HG02678 (cell line): ENCODE data around the gene MCM3.

ENCODE experiments used
- ATAC-seq: cut with Tn5 transposase; IDR thresholded peaks from one replicate; pipeline ENCODE4 v1.9.1; 2021; ENCODE audit warnings: mild to moderate bottlenecking, moderate library complexity; ENCODE audit not compliant: unreplicated experiment

The MCM3 gene

DNA sequence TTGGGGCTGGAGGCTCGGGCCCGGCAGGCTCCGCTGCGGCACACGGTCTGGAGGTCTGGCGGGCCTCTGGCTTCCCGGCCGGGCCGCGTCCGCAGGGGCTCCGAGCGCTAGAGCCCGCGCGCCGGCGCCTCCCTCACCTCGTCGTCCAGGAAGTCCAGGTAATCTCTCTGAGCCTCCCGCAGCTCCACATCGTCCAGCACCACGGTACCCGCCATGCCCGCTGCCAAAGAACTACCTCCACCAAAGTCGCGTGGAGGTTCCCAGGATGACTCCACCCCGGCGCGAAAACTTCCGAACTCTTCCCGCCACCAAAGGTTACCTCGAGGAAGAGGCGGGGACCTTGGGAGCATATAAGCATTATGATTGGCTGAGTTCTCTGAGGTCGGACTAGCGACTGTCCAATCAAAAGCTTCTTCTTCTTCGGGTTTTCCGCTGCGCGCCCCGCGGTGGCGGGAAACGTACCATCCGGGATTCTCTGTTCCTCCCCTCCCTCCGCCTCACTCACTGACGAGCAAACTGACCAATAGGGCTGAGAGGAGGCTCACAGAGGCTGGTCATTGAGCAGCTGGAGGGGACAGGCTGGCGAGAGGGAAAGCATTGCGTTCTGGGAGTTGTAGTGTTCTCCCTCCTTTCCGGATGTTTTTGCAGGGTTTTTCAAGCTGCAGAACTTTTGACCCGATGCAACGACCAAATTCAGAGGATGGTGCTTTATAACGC lies at the start of gene MCM3:
MCM3 (minus strand) TSS at position 283 of the 717 bp plus-strand sequence; CDS start at position 215, 68 bp downstream.
- peak; percentile 97 for ATAC-seq

DNA sequence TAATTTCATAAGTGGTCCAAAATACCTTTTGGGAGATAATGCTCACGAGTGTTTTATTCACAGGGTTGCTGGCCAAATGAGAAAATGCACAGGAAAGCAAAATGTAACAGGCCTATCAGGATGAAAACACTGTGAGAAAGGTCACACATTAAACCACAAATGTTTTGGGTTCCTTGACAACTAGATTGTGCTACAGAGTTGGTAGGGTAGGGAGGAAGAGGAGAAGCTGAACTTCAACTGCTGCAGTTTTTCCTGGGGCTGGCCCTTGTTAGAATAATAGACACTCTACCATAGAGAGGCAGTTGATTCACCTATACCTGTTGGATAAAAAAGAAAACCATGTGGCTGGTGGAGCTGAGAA lies 49.3 kb upstream of the MCM3 start:
- no peak for ATAC-seq

DNA sequence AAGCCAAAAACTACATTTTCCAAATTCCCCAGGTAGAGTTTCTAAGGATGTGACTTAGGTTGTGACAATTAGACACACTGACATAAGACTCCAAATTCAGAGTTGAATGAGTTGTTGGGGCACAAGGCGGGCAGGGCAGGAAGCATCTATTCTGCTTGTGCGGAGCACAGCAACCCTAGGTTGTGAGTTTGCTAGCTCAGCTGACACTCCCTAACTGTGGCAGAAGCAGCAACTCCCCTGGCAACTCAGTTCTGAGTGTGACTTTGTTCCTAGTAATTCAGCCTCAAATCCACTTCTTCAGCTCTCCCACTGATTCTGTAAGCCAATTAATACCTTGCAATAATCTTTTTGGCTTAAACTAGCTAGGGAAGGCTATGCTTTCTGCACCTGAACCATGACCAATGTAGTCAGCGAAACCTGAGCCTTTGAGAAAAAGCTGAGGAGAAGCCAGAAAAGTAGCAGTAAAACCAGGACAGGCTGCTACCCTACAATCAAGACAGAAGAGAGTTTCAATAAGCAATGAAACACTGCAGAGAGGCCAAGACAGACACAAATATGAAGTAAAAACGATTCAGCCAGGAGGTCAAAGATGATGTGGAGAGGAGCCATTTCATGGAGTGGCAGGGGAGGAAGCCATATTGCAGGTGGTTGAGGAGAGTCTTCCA lies 47.4 kb upstream of the MCM3 start:
- no peak for ATAC-seq

DNA sequence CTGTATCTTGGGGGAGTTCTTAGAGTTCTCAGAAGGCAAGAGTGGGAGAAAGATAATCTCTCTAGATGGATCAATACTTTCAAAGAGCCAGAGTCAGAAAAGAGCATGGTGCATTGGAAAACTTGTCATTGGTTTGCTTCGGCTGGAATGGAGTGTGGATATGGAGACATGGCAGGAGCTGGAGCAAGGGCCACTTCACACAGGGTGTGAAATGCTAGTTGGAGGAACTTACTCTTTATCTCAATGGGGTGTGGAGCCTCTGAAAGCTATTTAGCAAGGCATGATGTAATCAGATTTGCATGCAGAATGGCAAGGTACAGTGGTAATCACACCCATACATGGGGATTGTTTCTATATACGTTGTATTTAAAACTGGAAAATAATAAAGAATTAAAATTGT lies 45.9 kb upstream of the MCM3 start:
- no peak for ATAC-seq

DNA sequence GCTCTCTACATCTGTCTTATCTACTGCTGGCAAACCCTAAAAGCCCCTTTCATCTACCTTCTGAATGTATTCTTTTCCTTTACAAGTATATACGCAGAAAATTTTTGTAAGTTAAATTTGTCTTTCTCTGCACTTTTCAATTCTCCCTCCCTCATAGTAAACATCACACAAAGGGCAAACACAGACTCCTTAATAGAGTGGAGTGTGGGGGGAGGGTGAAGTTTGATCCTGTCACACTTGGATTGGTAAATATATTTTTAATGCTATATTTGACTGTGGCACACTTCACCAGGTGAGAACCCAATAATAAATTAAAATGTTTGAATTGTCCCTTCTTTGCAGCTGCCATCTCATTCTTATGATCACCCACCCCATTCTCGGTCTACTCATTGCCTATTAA lies 44.2 kb upstream of the MCM3 start:
- ATAC-seq = no peak

DNA sequence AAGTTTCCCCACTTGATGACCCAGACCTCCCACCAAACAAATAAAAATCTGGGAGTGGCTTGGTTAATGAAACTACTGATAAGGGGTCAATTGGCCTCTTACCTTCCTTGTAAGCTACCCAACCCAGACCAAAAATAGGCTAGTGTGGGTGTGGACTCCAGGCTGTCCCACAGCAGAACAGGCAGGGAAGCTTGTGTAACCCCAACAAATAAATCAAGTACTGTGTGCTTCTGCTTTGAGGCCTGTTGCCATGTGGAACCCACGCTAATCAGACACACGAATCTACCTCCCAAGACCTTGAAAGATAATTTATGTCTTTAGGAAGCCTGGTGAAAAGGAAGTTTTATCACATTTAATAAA lies 43.7 kb upstream of the MCM3 start:
- no peak for ATAC-seq

DNA sequence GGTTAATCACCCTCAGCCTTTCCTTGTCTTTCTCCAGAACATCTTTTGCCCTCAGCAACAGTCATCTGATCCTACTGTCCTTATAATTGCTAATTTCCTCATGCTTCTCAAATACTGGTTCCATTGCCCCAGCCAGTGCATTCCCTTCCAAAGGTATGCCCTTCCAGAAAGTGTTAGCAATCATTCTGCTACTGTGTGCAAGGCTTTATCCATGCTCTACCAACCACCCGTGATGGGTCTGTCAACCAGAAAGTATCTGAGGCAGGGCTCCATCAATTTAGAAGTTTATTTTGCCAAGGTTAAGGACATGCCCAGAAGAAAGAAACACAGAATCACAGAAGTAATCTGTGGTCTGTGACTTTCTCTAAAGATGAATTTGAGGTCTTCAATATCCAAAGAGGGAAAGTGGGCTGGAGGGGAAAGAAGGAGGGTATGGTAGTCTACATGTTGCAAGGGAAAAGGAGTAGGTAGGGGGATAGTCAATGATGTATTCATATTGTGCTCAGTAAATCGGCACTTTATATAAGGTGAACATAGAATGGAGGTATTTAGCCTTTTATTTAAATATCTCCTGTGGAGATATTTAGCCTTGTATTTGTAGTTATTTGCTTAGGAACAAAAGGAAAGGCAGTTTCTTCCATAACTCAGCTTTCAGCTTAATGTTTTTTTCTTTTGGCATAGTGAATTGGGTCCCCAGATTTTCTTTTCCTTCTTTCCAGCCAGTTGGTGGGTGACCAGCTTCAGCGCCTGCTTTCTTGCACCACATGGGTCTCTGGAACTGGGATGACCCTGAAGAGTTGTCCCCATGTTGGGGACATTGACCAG lies 42.2 kb upstream of the MCM3 start:
- no peak for ATAC-seq

DNA sequence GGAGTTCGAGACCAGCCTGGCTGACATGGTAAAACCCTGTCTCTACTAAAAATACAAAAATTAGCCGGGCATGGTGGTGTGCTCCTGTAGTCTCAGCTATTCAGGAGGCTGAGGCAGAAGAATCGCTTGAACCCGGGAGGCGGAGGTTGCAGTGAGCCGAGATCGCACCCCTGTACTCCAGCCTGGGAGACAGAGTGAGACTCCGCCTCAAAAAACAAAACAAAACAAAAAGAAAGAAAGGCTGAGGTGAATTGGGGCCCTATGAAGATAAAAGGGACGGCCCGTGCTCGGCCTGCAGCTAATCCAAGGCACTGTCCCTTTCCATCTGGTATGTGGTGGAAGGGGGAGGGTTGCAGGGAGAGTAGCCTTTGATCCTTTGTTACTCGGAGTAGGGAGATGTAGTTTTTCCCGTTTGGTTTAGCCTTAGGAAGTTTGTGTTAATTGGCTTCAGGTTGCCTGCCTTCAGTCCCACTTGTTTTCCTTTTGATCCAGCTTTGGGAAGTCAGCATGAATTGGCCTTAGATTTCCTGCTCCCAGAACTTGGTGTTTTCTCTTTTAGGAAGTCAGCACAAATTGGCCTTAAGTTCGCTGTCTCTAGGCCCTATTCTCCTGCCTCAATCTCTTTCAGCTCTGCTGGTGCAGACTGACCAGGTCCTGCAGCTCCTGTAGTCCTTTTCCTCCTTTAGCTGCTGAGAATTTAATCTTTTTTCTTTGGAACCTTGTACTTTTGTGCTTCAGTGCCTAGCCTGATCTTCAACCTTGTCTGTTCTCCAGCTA lies 41.3 kb upstream of the MCM3 start:
- ATAC-seq = no peak

DNA sequence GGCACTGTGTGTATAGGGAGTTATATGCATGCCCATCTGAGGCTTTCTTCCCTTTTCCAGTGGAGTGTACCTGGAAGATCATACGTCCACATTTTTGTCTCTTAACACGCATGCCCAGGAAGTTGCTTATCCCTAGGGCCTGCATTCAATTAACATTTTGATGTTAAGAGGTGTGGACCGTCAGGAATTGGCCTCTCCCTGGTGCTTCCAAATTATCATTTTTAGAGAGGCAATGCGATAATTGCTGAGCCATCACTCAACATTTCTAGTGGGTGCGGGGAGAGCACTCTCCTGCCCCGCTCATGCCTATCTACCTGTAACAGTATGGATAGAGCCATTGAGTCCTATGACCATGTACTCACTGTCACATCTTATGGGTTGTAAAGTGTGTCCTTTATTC lies 39.6 kb upstream of the MCM3 start:
- no peak for ATAC-seq

DNA sequence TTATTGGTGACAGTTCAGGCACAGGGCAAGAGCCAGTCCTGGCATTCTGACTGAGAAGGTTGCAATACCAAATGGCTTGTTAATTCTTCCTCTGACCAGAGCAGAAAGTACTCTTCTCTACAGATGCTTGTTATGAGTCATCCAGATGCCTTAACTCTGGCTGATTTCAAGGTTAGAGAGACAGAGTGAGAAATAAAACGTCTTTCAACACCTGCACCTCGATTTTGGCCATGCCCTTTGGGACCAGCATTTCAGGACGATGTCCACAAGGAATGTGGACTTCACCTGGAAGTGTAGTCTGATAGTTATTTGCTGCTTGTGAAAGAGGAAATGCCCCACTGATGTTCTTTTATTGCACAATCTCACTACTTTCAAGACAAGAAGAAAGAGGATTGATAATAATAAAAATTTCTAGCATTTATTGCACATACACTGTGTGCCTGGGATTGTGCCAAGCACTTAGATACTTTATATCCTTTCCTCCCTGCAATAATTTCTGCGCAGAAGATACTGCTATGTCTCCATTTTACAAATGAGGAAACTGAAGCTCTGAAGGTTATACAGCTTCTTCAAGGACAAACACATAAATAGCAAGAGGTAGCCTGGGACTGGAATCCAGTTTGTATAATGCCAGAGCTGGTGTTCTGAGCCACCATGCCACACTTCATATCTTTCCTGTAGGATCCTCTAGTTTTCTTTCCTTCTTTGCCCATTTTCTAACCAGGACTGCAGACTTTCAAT lies 33.5 kb upstream of the MCM3 start:
- peak; percentile 99 for ATAC-seq

DNA sequence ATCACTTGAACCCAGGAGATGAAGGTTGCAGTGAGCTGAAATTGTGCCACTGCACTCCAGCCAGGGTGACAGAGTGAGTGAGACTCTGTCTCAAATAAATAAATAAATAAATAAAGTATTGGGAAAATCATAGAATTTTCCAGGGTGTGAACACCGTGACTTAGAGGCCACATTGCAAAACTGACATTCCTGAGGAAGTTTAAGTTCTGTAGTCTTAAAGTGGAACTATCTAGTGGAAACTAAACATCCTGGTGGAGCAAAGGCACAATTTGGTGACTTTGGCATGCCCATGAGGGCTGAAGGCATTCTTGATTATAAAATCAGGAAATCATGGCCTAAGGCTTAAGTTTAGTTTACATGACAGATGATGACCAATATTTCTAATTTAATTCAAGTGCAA lies 32.7 kb upstream of the MCM3 start:
- ATAC-seq = no peak

DNA sequence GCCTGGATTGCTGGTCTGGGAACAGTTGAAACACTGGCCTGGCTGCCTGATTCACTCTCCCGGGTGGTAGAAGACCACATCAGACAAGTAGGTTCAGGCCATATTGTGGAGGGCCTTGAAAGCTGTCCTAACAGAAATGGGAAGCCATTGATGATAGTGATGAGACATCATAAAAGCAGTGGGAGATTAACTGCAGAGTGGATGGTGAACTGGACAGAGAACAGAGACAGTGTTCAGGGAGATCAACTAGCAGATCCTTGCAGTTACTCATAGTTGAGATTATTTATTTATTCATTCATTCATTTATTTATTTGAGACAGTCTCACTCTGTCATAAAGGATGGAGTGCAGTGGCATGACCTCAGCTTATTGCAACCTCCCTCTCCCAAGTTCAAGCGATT lies 30.2 kb upstream of the MCM3 start:
- no peak for ATAC-seq

DNA sequence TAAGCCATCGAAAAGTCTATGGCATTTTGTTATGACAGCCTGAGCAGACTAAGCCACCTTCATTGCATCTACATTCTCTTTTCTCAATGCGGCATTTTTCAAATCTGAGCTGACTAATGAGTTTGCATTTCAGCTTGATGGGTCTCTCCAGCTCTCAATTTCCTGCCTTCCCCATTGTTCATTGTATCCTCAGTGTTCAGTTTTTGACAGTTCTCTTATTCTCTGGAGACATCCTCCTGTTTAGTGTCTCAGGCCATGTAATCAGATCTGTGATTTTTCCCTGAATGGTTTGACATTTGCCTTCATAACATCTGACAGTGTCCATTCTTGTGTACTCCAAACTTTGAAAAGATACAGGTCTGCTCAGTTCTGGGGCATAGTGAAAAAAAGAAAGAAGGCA lies 27.9 kb upstream of the MCM3 start:
- no peak for ATAC-seq

DNA sequence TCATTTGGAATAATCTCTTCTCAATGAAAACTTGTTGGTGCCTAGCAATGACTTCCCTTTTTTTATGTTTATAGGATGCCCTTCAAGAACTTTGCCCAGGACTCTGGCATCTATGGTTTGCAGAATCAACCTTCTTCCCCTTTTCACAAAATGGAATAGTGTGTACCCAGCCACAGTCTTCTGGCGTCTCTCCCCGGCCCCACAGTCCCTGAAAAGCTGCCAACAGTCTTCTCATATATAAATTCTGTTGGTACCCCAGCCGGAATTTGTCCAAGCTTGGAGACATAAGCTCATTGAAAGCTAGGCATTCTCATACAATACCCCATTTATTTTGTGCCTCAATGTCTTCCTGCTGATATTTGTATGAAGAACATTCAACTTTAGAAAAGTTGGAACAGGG lies 26.4 kb upstream of the MCM3 start:
- no peak for ATAC-seq

DNA sequence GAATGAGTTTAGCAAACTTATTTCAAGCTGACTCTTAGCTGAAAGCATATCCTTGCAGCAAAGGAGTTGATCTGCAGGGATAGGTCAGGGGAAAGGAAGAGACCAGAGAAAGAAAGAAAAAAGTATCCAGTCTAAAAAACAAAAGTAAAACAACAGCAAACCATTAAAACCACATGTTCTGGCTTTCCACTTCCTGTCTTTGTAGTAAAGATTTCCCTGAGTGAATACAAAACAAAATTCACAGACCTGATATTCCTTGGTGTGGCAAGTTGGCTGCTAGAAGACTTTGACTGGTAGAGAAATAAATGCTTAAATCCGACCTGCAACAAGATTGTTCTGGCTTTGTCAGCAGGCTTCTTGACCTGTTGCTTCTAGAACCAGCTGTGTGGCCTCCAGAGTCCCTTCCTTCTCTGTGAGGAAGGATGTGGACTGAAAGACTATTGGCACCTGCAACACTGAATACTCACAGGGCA lies 23.4 kb upstream of the MCM3 start:
- peak; percentile 26 for ATAC-seq

DNA sequence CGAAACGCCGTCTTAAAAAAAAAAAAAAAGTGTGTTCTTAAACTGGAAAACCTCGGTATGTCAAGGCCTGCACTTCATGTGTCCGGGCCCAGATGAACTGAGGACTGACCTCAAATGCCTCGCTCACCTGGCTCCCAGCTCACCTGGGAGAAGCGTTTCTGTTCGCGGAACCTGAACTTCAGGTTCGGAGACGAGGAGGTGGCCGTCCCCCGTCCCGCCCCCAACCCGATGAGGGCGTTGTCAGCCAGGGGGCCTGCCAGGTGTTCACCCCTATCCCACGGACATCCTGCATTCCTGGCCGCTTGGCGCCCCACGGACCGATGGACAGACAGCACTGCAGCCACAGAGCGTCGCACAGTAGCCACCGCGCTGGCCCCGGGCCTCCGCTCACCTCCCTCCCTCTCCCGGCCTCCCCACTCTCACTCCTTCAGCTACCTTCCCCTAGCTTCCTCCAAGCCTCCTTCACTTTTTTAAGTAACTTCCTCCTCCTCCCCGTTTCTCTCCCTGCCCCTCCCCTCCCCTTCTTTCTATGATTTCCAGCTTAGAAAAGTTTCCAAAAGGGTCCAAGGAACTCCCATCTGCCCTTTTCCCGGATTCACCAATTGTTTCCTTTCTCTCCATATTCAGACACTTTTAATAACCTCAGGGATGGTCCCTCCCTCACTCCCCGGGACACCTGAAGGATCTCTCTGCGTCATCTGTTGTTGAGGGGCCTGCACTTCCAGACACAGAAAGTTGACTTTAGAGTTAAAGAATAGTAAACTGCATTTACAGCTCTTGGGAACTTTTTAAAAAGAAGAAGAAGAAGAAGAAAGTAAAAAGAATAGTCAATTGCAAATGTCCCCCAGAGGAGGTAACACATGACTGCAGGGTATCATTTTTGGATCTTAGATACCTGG lies 22.7 kb upstream of the MCM3 start:
- no peak for ATAC-seq

DNA sequence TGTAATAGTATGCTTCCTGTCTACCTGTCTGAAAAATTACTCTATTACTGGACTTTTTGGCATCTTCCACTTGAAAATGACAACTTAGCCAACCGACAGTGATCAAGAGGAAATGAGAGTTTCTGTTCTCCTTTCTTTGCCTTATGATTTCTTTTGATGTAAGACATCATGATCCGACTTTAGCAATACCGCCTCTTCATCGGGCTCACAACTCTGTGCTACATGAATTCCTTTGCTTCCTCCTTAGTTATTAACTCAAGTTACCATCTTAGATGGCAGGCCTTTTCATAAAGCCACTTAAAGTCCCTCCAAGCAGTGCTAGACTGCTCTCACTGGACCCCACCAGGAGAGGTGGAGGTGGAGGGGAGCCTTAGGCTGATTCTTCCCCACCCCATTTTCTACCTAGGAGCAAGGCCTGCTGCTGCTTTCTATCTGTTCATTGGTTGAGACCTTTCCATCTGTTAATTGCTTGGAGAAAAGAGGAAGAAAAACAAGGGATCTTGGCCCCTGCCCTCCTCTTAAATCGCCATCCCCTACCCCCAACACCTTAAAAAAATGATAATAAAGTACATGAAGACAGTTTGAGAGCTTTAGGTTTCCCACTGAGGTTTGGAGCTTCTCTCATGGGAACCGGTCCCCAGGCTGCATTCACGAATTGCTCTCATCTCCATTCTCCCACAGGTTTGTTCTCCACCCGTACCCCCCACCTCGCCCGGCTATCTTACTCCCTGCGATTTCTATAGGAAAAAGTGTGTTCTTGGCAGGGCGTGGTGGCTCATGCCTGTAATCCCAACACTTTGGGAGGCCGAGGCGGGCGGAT lies 21.6 kb upstream of the MCM3 start:
- peak; percentile 67 for ATAC-seq

DNA sequence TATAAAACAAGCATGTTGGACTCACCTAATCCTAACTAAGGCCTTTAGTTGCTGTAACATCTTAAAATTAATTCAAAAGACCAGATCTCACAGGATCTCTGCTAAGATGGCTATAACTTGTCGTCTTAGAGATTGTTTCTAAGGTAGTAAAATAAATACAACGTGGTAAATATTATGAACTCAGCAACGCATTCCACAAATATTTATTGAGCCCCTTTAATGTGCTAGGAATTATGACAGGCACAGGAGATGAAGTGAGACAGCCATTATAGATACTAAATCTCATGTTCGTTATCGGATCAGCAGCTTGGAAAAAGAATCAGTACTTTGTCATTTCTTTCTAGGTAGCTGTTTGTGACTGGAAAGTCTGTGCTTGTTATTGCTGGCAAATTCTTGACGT lies 20.9 kb upstream of the MCM3 start:
- ATAC-seq = no peak

DNA sequence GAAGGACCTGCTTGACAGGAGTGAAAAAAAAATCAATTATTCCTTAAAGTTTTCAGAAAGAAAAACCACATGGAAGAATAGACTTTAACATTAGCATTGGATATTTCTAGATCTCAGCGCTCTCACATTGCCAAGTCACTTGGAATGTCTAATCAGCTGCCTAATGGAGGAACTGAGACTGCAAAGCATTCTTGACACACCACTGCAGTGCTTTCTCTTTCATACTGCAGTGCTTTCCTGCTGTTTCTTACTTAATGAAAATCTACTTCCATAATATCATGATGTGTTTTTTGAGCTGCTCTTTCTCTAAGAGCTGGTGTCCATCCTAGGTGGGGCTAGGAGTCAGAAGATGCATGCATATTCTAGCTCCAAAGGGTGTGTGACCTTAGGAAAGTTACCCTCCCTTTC lies 20.4 kb upstream of the MCM3 start:
- ATAC-seq = peak; percentile 52
